Spleen (tissue), 7 donors: ENCODE measurements around the gene CPNE7.

Experiments
- CTCF ChIP-seq, 11 experiments: fragments of 200-600 bp in 7 of 11; fragments of 450-650 bp in 4 of 11; sonication (generic) in 4 of 11; IDR thresholded peaks in 8 of 11; conservative IDR thresholded peaks in 3 of 11; 1 replicate in 7 of 11; 2 replicates in 4 of 11; pipeline versions ENCODE4 v1.4.0 to v1.8.0; 2016 to 2021; ENCODE audit warnings: antibody characterized with exemption in 11 of 11, inconsistent platforms in 4 of 11, mild to moderate bottlenecking in 1 of 11
- POLR2A ChIP-seq, 3 donors: fragments of 450-650 bp; IDR thresholded peaks; one replicate each; pipeline ENCODE4 v1.5.1; 2017; ENCODE audit warnings: antibody characterized with exemption in 3 of 3, mild to moderate bottlenecking in 1 of 3
- POLR2AphosphoS5 ChIP-seq, 3 donors: sonication (generic); formaldehyde crosslinking; IDR thresholded peaks; one replicate each; pipeline ENCODE4 v1.5.1; 2017; ENCODE audit warnings: antibody characterized with exemption in 3 of 3
- donor health status: DM: no; HTN: no; CAD: no; lungs with moderate emphysema.
- donor health status: DM: no; HTN: no; CAD: no.
- donor health status: DM: no; HTN: no; CAD: no.

GRCh38 chr16:89615176-89615575, 39.6 kb downstream of the CPNE7 start:
- no peak for TF ChIP-seq CTCF (IDR thresholded peaks at IDR 0.05 in 8 of 11, conservative IDR thresholded peaks at IDR 0.05 in 3 of 11)
- no peak for TF ChIP-seq POLR2A (IDR thresholded peaks at IDR 0.05)
- no peak for TF ChIP-seq POLR2AphosphoS5 (IDR thresholded peaks at IDR 0.05)
